ENCODE data around the gene SH2D4B. TPM values are rescaled to one million over a fixed set of nuclear protein-coding genes. Genes with fewer than 3 reads are reported as not detected.
A peak's percentile ranks its signal among the peaks of the same experiment; 100 is the strongest.

The SH2D4B gene
- total and polyA plus RNA-seq, 5 experiments from 2014 or later = 0.11 to 0.36 TPM; not detected in 3

DNA sequence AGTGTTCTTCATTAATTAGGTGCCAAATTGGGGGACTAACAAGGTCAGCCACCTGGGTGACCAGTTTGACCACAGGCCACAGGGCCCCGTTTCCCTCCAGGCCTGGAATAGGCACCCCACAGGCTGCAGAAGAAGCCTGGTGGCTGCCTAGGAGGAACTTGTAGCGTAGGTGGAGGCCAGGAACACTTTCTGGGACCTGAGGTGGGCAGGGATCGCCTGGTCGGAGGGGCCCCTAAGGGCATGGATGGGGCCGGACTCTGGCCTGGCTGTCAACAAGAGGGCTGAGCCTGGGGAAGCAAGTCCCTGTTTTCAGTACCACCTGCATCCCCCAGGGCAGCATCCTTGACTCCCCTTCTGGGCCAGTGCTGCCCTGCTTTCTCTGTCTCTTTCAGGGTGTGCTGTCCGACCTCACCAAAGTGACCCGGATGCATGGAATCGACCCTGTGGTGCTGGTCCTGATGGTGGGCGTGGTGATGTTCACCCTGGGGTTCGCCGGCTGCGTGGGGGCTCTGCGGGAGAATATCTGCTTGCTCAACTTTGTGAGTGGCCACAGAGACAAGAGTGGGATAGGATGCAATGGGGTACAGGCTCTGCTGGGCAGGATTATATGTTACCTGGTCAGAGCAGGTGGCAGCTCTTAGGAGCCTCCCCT is 30.7 kb upstream of the SH2D4B start:
- H3K4me3 Mint-ChIP-seq = no peak overlapping the region
- DNase-seq = peak in 1 of 10 donors; percentile 23
- H3K36me3 Mint-ChIP-seq = peaks cover 0 to 64% (median 8%) of the 10 kb centered on the region in 3 donors
- H3K27me3 Mint-ChIP-seq = no peaks in the 10 kb centered on the region
- H3K9me3 Mint-ChIP-seq = no peaks in the 10 kb centered on the region
- no peak for ATAC-seq
- H3K27ac Mint-ChIP-seq = peak overlapping the region in 8 of 10 donors; percentile 13 to 95 (median 48)
- H3K4me1 Mint-ChIP-seq = peaks cover 48 to 83% (median 69%) of the 10 kb centered on the region in 4 donors
- POLR2A ChIA-PET = interaction anchor here (1.3 to 20.6 kb wide), 2 partner anchors 47 to 68 kb away, joined by 3 to 914 read pairs; partner anchors contain the start of gene TSPAN14

DNA sequence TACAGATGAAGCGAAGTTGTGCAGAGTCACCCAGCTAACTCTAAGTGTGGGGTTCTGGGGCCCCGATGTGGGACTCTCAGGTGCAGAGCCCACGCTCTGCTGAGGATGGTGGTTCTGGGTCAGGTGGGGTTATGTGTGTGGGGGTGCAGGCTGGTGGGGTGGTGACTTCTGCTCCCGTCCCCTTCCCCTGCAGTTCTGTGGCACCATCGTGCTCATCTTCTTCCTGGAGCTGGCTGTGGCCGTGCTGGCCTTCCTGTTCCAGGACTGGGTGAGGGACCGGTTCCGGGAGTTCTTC is 28.6 kb upstream of the SH2D4B start:
- DNase-seq = peak in 1 of 10 donors; percentile 38
- Mint-ChIP-seq H3K4me3 (no peak overlapping the region), H3K27me3 (no peaks in the 10 kb centered on the region), H3K4me1 (peaks cover 32 to 70% (median 50%) of the 10 kb centered on the region in 4 donors), H3K27ac (peak overlapping the region in 4 of 10 donors; percentile 36 to 99 (median 58)), H3K9me3 (no peaks in the 10 kb centered on the region), H3K36me3 (peaks cover 0 to 78% (median 10%) of the 10 kb centered on the region in 3 donors)
- POLR2A ChIA-PET = interaction anchor here (0.5 to 20.6 kb wide), 6 partner anchors 8 to 49 kb away, joined by 3 to 914 read pairs (median 4); partner anchors contain the start of gene TSPAN14
- no peak for ATAC-seq

DNA sequence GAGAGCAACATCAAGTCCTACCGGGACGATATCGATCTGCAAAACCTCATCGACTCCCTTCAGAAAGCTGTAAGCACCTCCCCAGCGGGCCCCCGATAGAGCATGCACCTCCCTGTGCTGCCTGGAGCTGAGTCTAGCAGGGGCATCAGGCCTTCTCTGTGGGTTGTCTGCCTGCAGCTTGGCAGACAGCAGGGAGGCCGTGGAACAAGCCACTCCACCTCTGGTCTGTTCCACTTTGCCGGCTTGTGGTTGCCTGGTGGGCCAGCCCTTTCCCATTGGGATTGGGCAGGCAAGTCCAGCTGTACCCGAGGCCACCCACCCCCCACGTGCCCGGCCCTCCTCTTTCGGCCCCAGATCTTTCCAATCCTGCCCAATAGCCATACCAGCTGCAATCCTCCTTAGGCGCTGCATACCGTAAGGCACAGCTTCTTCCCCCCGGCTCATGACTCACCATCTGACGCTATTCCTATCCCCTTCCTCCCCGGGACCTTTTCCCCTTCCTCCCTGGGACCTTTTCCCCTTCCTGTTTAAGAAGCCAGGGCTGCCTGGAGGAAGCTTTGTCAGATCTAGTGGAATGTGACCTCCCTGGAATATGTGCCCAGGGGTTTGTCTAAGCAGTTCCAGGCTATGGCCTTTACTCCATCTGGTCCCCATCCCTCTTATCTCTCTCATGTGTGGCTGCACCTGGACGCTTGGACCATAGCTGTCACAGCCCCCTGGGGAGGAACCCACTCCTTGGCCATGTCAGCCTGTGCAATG is 28.1 kb upstream of the SH2D4B start:
- ATAC-seq (no peak), DNase-seq (peak in 1 of 10 donors; percentile 52)
- H3K27me3 Mint-ChIP-seq = no peaks in the 10 kb centered on the region
- H3K36me3 Mint-ChIP-seq = peaks cover 0 to 84% (median 11%) of the 10 kb centered on the region in 3 donors
- POLR2A ChIA-PET = interaction anchor here (0.5 to 20.6 kb wide), 7 partner anchors 9 to 49 kb away, joined by 3 to 914 read pairs (median 4); partner anchors contain the start of gene TSPAN14
- peak overlapping the region in 2 of 10 donors; percentile 19 to 28 for H3K4me3 Mint-ChIP-seq
- H3K9me3 Mint-ChIP-seq = no peaks in the 10 kb centered on the region
- H3K27ac Mint-ChIP-seq = peak overlapping the region in 9 of 10 donors; percentile 39 to 99 (median 80)
- H3K4me1 Mint-ChIP-seq = peaks cover 27 to 67% (median 47%) of the 10 kb centered on the region in 4 donors

DNA sequence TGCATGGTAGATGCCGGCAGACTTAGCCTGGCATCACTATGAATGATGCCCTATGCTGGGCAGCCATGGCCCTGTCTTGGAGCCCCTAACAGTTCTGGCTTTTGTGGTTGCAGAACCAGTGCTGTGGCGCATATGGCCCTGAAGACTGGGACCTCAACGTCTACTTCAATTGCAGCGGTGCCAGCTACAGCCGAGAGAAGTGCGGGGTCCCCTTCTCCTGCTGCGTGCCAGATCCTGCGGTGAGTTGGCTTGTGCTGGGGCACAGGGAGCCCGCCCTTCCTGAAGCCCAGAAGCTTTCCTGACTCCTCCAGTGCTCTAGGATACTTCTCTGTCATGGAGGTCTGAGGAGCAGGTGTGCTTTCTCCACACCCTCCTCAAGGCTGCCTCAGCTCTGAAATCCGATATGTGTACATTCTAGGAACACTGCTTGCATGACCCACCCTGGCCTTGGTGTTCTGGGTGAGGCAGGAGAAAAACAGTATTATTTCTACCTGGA is 25.6 kb upstream of the SH2D4B start:
- Mint-ChIP-seq H3K4me3 (peak overlapping the region in 6 of 10 donors; percentile 42 to 74 (median 62)), H3K36me3 (peaks cover 0 to 93% (median 11%) of the 10 kb centered on the region in 3 donors), H3K4me1 (peaks cover 24 to 52% (median 36%) of the 10 kb centered on the region in 4 donors)

DNA sequence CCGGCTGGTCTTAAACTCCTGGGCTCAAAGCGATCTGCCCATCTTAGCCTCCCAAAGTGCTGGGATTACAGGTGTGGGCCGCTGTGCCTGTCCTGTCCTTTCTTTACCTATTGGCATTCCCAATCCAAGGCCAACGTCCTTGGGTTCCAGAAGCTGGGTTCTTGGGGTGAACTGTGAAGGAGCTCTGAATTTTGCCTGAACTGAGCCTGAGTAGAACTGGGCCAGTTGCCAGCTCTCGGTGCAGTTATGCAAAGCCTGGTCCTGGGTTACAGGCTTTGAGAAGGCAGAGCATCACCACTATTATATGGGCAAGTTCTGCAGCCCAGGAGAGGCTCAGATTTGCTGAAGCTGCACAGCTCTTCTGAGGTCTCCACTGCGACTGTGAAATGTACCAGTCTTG is 24.6 kb upstream of the SH2D4B start:
- Mint-ChIP-seq H3K27me3 (no peaks in the 10 kb centered on the region), H3K36me3 (peaks cover 0 to 93% (median 11%) of the 10 kb centered on the region in 3 donors), H3K27ac (peak overlapping the region in 6 of 10 donors; percentile 27 to 99 (median 65)), H3K9me3 (no peaks in the 10 kb centered on the region), H3K4me1 (peaks cover 23 to 52% (median 43%) of the 10 kb centered on the region in 4 donors), H3K4me3 (no peak overlapping the region)
- ATAC-seq (no peak), DNase-seq (peak in 1 of 10 donors; percentile 46)
- POLR2A ChIA-PET = interaction anchor here (20.6 kb wide), 1 partner anchor 53 kb away, joined by 914 read pairs; the partner anchor contains the start of gene TSPAN14

More for the DNA sequence above, 25.6 kb upstream of the SH2D4B start:
- DNase-seq = peak in 1 of 10 donors; percentile 15
- POLR2A ChIA-PET = interaction anchor here (0.6 to 20.6 kb wide), 7 partner anchors 10 to 134 kb away, joined by 3 to 914 read pairs (median 4); partner anchors contain the start of gene TSPAN14
- no peak for ATAC-seq
- Mint-ChIP-seq H3K27ac (peak overlapping the region; percentile 74 to 99 (median 90)), H3K9me3 (no peaks in the 10 kb centered on the region), H3K27me3 (no peaks in the 10 kb centered on the region)

DNA sequence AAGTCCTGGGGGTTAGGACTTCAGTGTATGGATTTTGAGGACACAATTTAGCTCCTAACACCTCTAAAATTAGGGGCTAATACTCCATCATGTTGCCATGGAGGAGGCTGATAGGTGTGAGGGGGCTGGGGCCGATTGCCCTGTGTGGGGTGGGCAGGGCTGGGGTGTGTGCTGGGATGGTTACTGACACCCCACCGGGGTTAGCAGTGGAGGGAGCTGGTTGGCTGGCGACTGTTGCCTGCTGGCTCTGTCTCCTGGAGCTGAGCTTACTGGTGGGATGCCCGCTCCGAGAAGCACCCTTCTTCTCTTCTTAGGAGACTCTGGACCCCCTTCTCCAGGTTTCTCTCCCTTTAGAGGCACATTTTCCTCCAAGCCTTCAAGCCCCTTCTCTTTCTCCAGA is 22.2 kb upstream of the SH2D4B start:
- no peak for ATAC-seq
- H3K9me3 Mint-ChIP-seq = no peaks in the 10 kb centered on the region
- peaks cover 0 to 93% (median 6%) of the 10 kb centered on the region in 3 donors for H3K36me3 Mint-ChIP-seq
- H3K27ac Mint-ChIP-seq = peak overlapping the region in 3 of 10 donors; percentile 8 to 71 (median 71)
- H3K4me1 Mint-ChIP-seq = peaks cover 20 to 59% (median 48%) of the 10 kb centered on the region in 4 donors
- DNase-seq = peak in 1 of 10 donors; percentile 14
- H3K27me3 Mint-ChIP-seq = no peaks in the 10 kb centered on the region
- POLR2A ChIA-PET = interaction anchor here (0.7 to 20.6 kb wide), 4 partner anchors 9 to 55 kb away, joined by 3 to 914 read pairs (median 3); partner anchors contain the start of gene TSPAN14
- no peak overlapping the region for H3K4me3 Mint-ChIP-seq

DNA sequence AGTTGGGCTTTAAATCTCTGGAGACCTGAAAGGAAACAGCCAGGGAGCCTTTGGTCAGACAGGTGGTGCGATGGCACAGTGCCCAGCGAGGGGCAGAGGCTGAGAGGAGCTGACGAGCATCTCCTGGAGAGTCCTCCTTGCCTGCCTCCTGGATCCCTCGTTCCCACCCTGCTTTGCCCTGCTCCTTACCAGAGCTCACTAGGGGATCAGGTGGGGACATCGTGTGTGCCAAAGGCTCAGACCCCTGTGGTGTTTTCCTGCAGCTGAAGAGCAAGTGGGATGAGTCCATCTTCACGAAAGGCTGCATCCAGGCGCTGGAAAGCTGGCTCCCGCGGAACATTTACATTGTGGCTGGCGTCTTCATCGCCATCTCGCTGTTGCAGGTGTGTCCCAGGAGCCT is 21.8 kb upstream of the SH2D4B start:
- Mint-ChIP-seq H3K27ac (peak overlapping the region in 4 of 10 donors; percentile 26 to 86 (median 69)), H3K27me3 (no peaks in the 10 kb centered on the region), H3K9me3 (no peaks in the 10 kb centered on the region), H3K4me1 (peaks cover 23 to 60% (median 49%) of the 10 kb centered on the region in 4 donors), H3K4me3 (no peak overlapping the region), H3K36me3 (peaks cover 0 to 94% (median 6%) of the 10 kb centered on the region in 3 donors)
- ATAC-seq (no peak), DNase-seq (peak in 1 of 10 donors; percentile 55)
- POLR2A ChIA-PET = interaction anchor here (1.2 kb wide), 1 partner anchor 12 kb away, joined by 3 read pairs; no protein-coding TSS in a partner anchor

DNA sequence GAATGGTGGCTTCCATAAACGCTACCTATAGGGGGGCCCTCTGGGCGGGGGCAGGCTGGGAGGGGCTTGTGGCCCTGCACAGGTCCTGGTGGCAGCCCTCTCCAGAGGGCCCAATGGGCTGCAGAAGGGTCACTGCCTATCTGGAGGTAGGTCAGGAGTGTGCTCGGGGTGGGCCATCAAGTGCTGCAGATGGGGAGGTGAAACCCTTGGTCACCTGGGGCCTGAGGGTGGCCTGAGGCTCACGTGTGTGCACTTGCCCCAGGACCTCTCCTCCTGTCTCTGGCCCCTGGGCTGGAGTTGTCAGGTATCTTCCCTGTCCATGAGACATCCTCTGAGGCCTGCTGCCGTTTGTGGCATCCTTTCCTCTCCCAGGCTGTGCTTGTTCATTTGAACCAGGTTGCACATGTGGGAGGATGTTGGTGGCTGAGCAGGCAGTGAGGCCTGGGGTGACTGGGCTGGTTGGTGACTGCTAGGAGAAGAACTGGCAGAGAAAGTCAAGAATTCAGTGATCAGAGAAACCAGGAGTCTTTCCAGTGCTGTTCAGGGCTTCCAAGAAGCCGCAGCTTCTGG is 21.1 kb upstream of the SH2D4B start:
- DNase-seq = peak in 1 of 10 donors; percentile 58
- peaks cover 0 to 90% (median 6%) of the 10 kb centered on the region in 3 donors for H3K36me3 Mint-ChIP-seq
- H3K9me3 Mint-ChIP-seq = no peaks in the 10 kb centered on the region
- no peak for ATAC-seq
- H3K27ac Mint-ChIP-seq = peak overlapping the region; percentile 27 to 87 (median 74)
- no peak overlapping the region for H3K4me3 Mint-ChIP-seq
- H3K4me1 Mint-ChIP-seq = peaks cover 17 to 55% (median 44%) of the 10 kb centered on the region in 4 donors
- no peaks in the 10 kb centered on the region for H3K27me3 Mint-ChIP-seq
- POLR2A ChIA-PET = no interaction called here

DNA sequence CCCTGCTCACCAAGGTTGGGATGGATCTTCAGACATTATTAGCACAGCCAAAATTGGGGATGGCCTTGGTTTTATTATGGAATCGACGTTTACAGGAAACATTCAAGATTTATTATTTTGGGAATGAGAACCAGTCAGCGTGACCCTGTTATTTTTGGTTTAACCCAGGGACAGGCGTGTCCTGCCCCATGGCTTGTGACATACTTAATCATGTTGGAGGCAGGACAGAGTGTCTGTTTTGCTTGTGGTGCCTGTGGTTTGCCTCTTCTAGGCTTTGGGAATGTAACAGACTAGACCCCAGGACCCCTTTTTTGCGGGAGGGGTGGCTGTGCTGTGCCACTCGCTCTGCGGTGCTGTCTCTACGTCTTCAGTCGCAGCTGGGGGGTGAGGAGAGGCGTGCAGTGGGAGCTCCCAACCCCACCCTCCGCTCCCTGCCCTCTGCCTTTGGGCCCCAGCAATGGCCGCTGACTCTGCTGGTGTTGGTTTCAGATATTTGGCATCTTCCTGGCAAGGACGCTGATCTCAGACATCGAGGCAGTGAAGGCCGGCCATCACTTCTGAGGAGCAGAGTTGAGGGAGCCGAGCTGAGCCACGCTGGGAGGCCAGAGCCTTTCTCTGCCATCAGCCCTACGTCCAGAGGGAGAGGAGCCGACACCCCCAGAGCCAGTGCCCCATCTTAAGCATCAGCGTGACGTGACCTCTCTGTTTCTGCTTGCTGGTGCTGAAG is 20.1 kb upstream of the SH2D4B start:
- H3K27ac Mint-ChIP-seq = peak overlapping the region in 8 of 10 donors; percentile 4 to 94 (median 67)
- peaks cover 0 to 86% (median 6%) of the 10 kb centered on the region in 3 donors for H3K36me3 Mint-ChIP-seq
- DNase-seq (peak in 1 of 10 donors; percentile 37), ATAC-seq (no peak)
- H3K27me3 Mint-ChIP-seq = no peaks in the 10 kb centered on the region
- POLR2A ChIA-PET = interaction anchor here (1.1 to 2.0 kb wide), 4 partner anchors 11 to 73 kb away, joined by 3 to 7 read pairs (median 4); no protein-coding TSS in a partner anchor
- peaks cover 11 to 48% (median 43%) of the 10 kb centered on the region in 4 donors for H3K4me1 Mint-ChIP-seq
- H3K9me3 Mint-ChIP-seq = no peaks in the 10 kb centered on the region
- no peak overlapping the region for H3K4me3 Mint-ChIP-seq

DNA sequence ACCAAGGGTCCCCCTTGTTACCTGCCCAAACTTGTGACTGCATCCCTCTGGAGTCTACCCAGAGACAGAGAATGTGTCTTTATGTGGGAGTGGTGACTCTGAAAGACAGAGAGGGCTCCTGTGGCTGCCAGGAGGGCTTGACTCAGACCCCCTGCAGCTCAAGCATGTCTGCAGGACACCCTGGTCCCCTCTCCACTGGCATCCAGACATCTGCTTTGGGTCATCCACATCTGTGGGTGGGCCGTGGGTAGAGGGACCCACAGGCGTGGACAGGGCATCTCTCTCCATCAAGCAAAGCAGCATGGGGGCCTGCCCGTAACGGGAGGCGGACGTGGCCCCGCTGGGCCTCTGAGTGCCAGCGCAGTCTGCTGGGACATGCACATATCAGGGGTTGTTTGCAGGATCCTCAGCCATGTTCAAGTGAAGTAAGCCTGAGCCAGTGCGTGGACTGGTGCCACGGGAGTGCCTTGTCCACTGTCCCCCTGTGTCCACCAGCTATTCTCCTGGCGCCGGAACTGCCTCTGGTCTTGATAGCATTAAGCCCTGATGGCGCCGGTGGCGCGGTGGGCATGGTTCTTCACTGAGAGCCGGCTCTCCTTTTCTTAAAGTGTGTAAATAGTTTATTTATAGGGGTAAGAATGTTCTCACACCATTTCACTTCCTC is 19.4 kb upstream of the SH2D4B start:
- H3K27me3 Mint-ChIP-seq = no peaks in the 10 kb centered on the region
- H3K9me3 Mint-ChIP-seq = no peaks in the 10 kb centered on the region
- POLR2A ChIA-PET = interaction anchor here (1.1 to 2.0 kb wide), 4 partner anchors 10 to 74 kb away, joined by 3 to 7 read pairs (median 4); no protein-coding TSS in a partner anchor
- peak overlapping the region in 2 of 10 donors; percentile 4 to 18 for H3K4me3 Mint-ChIP-seq
- DNase-seq (peak in 1 of 10 donors; percentile 52), ATAC-seq (no peak)
- H3K4me1 Mint-ChIP-seq = peaks cover 13 to 55% (median 45%) of the 10 kb centered on the region in 4 donors
- peak overlapping the region; percentile 18 to 94 (median 77) for H3K27ac Mint-ChIP-seq
- H3K36me3 Mint-ChIP-seq = peaks cover 0 to 79% (median 6%) of the 10 kb centered on the region in 3 donors
